CD4-positive, alpha-beta T cell treated with Interleukin-15 for 1 hour (primary cell): Measurements from ENCODE around the gene ANXA5.
"Not testable (repeated sequence)": the region's sequence is repeated elsewhere in the genome, so short reads cannot be mapped to it uniquely, and the experiment has no call there.

Source experiments
- DNase-seq: peaks from one replicate; pipeline ENCODE4 v3.0.0-alpha.2; 2020

Gene ANXA5

GRCh38 chr4:121696581-121697461 lies at the start of gene ANXA5:
Gene ANXA5, minus strand, starts transcription at chr4:121696980. Its CDS starts 391 bp downstream, at chr4:121696589.
- peak; percentile 83 for DNase-seq

GRCh38 chr4:121742794-121743193 lies 46.0 kb upstream of the ANXA5 start:
- no peak for DNase-seq

GRCh38 chr4:121741751-121742150 lies 45.0 kb upstream of the ANXA5 start:
- no peak for DNase-seq

DNA sequence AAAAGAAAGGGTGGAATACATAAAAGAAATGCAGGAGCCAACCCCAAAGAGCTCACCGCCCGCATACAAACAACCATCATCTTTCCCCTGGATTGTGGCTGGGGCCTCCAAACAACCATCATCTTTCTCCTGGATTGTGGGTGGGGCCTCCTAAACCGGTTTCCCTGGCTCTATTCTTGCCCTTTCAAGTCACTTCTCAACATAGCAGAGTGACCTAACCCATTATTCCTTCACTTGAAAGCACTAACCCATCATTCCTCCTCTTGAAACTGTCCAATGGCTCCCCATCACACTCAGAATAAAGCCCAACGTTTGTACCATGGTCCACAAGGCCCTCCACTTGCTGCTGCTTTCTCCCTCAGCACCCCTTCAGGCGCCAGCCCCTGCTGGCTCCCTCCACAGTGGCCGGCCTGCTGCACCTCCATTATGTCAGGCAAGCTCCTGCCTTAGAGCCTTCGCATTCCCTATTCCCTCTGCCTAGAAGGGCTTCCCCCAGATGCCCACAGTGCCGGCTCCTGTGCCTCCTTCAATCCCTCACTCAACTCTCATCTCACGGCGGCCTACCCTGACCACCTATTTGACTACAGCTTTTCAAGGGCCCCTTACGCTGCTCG lies 44.1 kb upstream of the ANXA5 start:
- no peak for DNase-seq

- DNase-seq: no peak
Measured at GRCh38 chr4:121739575-121739974, 42.8 kb upstream of the ANXA5 start.

- no peak for DNase-seq
Measured at GRCh38 chr4:121738780-121739535, 42.2 kb upstream of the ANXA5 start.

DNA sequence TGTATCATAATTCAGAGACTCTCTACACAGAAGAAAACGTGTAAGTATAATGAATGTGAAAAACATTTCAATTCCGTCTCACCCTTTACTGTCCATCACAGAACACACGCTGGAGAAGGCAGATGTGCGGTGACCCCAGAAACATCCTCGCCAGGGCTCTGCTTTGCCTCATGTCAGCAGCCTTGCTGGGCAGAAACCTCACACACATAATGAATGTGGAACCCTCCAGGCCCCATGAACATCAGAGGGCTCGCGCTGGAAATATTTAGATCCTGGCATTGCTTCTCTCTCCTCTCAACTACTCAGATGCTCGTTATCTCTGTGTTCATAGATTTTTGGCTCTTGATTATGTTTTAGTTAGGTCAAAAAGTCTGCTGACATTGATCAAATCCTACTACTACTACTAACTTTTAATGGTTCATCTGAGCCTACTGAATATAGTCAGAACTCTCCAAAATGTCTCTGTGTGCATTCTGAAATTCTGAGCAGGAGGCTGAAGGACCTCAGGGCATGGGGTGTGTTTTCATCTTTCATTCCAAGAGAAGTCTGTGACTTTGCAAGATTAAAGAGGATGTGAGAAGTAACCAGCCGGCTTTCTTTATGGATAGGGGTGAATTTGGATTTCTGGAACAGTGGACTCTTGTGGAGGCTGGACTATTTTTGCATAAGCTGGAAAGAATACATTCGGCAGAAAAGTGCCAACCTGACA lies 41.2 kb upstream of the ANXA5 start:
- DNase-seq: no peak

- no peak for DNase-seq
Measured at GRCh38 chr4:121736735-121737351, 40.1 kb upstream of the ANXA5 start.

DNA sequence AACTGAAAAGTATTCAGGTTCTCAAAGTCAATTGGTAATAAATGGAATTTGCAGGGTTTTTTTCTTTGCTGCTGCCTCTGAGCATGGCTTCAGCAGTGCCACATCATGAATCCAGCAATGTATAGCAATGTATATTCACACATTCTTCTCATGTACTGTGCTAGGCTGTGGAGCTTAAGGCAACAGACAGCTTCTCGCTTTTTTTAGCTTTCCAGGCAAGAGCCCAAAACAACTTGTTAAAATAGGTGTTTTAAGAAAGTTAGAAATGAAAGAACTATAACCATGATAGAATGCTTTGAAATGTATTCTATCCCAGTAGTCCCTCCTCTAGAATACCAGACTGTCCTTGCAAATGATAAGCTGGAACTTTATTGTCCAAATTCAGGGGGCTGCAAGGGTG lies 37.8 kb upstream of the ANXA5 start:
- no peak for DNase-seq

GRCh38 chr4:121733942-121734341 lies 37.2 kb upstream of the ANXA5 start:
- DNase-seq: no peak

DNA sequence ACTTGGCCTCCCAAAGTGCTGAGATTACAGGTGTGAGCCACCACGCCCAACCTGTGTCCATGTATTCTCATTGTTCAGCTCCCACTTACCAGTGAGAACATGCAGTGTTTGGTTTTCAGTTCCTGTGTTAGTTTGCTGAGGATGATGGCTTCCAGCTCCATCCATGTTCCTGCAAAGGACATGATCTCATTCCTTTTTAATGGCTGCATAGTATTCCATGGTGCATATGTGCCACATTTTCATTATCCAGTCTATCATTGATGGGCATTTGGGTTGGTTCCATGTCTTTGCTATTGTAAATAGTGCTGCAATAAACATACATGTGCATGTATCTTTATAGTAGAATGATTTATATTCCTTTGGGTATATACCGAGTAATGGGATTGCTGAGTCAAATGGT lies 33.0 kb upstream of the ANXA5 start:
- DNase-seq: not testable (repeated sequence)

DNA sequence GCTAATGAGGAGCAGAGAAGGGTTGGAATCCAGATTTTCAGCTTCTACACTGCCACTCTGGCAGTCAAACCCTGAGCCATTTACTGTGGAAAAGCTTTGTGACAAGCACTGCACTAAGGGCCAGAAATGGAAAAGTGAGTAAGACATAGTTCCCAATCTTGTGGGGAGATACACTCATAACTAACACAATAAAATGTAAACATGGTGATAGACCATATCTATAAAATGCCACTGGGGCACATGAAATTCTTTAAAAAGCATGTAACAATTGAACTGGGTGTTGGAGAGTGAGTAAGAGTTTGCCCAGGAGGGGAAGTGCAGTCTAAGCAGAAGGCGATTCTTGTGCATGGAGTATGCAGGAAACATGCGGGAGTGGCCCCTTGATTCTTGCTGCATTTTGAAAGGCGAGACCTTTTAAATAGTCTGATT lies 32.0 kb upstream of the ANXA5 start:
- no peak for DNase-seq

- DNase-seq: no peak
Measured at GRCh38 chr4:121728066-121728465, 31.3 kb upstream of the ANXA5 start.

GRCh38 chr4:121726642-121727268 lies 30.0 kb upstream of the ANXA5 start:
- no peak for DNase-seq

GRCh38 chr4:121724671-121725070 lies 27.9 kb upstream of the ANXA5 start:
- DNase-seq: no peak

DNA sequence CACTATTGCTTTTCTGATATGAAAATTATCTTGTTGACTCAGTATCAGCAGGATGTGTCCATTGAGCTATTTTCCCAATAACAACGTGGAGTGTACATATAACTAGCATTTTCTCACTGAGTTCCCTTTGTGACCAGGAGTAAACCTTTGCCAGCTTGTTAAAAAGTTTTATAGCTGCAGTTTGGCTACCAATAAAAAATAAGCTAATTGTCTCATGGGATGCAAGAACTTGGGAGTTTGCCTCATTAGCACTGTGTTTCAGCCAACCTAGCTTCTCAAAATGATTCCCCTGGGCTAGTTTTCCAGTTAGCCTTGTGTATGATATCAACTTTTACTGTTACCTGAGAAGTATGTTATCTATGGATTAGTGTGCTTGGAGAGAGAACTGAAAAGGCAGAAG lies 24.9 kb upstream of the ANXA5 start:
- no peak for DNase-seq

DNA sequence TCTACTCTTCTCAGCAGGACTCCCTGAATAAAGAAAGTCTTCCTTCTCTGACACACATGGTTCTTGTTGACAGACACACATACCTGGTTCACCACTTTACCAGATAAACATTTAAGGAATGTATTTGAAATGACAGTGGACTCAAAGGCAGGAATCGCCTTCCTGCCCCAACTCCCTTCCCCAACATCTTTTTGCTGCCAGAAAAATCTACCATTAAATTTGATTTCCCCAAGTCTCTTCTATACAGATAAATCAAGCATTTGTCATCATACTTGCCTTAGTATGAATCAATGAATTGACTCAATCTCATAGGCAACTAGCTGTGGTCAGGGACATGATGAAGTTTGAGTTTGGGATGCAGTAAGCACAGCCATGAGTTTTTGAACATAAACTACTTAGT lies 23.3 kb upstream of the ANXA5 start:
- DNase-seq: no peak

DNA sequence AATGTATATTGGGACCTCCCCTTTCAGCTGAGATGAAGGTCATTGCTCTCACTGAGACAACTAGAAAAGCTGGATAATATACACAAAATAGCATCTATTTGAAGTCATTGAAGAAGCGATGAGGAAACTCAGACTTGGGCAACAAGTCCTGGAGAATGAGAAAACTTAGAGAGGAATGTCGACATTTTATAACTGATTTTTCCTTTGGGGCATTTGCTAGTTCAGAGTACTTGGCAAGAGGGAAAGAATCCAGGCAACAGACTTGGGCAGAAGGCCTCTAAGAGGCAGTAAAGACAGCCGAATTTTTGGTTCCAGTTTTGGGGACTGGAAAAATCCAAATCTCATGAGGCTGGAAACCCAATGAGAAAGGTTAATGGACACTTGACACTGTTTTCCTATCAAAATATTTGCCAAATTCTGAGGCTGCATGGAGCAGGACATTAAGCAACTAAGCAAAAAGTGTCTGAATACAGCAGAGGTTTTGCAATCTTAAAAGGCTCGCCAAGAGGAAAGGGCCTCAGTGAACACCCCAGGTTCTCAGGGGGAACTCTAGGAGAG lies 21.0 kb upstream of the ANXA5 start:
- no peak for DNase-seq

- DNase-seq: no peak
Measured at GRCh38 chr4:121714548-121714947, 17.8 kb upstream of the ANXA5 start.

DNA sequence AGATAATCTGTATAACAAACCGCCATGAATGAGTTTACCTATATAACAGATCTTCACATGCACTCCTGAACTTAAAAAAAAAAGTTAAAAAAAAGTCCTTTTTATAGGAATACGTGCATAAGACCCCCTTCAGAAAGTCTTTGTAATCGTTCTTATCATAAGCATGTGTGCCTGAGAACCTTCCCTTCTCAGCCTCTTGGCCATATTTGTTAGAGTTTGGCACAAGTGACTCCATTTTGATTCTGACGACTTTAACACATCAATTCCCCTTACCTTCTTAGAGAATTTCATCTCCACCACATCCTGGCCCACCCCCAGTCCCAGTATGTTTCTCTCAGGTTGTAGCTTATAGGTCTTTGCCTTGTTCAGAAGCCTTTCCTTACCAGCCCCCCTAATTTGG lies 16.0 kb upstream of the ANXA5 start:
- no peak for DNase-seq

- DNase-seq: no peak
Measured at GRCh38 chr4:121712001-121712651, 15.3 kb upstream of the ANXA5 start.
